ENCODE results near the gene FOXE3.

DNA sequence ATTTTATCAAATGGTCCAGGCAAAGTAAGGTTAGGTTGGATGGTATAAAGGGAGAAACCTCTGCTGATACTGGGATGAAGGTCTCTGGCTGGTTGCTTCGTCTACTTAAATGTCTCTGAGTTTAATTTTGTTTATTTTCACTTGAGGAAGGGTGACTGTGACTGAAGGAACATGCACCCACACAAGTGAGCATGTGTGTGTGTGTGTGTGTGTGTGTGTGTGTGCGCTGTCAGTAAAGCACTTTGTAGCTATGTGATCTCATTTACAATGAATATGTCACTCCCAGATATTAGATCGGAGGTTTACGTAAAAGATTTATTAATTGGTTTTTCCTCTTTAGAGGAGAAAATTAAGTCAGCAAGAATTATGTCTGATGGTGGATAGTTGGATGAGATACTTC, 26.1 kb downstream of the FOXE3 start:
- TF ChIP-seq, protein P1, sequence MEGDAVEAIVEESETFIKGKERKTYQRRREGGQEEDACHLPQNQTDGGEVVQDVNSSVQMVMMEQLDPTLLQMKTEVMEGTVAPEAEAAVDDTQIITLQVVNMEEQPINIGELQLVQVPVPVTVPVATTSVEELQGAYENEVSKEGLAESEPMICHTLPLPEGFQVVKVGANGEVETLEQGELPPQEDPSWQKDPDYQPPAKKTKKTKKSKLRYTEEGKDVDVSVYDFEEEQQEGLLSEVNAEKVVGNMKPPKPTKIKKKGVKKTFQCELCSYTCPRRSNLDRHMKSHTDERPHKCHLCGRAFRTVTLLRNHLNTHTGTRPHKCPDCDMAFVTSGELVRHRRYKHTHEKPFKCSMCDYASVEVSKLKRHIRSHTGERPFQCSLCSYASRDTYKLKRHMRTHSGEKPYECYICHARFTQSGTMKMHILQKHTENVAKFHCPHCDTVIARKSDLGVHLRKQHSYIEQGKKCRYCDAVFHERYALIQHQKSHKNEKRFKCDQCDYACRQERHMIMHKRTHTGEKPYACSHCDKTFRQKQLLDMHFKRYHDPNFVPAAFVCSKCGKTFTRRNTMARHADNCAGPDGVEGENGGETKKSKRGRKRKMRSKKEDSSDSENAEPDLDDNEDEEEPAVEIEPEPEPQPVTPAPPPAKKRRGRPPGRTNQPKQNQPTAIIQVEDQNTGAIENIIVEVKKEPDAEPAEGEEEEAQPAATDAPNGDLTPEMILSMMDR (IDR thresholded peaks at IDR 0.05; ENCODE audit: low read length) = no peak
- no peak for TF ChIP-seq EZH2 (optimal IDR thresholded peaks at IDR 0.05; ENCODE audit: low read depth, low read length)
